Astrocyte (in vitro differentiated cells and primary cell): Measurements from ENCODE around the gene HSPBP1.

ENCODE experiments used
- EZH2 ChIP-seq: IDR thresholded peaks from 2 replicates; pipeline ENCODE4 v1.6.1; 2012; ENCODE audit warnings: mild to moderate bottlenecking, low read length, inconsistent platforms; ENCODE audit not compliant: insufficient read depth
- TF ChIP-seq, protein P1 (sequence below): IDR thresholded peaks from 2 replicates; pipeline ENCODE4 v1.5.1; 2011; ENCODE audit warnings: low read depth, mild to moderate bottlenecking, inconsistent platforms, low read length, moderate library complexity; ENCODE audit not compliant: insufficient read depth

DNA sequence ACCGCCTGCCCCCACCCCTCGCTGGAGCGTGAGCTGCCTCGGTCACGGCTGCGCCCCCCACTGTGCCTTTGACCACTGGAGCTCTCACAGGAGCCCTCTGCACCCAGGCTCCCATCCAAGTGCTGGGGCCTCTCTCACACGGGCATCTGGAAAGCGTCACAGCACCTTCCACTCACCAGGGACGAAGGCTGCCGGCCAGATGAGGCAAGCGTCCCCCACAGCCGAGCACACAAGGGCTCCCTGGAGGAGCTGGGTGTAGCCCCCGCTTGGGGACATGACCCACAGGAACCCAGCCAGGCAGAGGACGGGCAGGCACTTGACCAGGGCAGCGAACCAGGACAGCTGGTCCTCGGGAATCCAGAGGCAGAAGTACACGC, 51.9 kb downstream of the HSPBP1 start:
- TF ChIP-seq, protein P1, sequence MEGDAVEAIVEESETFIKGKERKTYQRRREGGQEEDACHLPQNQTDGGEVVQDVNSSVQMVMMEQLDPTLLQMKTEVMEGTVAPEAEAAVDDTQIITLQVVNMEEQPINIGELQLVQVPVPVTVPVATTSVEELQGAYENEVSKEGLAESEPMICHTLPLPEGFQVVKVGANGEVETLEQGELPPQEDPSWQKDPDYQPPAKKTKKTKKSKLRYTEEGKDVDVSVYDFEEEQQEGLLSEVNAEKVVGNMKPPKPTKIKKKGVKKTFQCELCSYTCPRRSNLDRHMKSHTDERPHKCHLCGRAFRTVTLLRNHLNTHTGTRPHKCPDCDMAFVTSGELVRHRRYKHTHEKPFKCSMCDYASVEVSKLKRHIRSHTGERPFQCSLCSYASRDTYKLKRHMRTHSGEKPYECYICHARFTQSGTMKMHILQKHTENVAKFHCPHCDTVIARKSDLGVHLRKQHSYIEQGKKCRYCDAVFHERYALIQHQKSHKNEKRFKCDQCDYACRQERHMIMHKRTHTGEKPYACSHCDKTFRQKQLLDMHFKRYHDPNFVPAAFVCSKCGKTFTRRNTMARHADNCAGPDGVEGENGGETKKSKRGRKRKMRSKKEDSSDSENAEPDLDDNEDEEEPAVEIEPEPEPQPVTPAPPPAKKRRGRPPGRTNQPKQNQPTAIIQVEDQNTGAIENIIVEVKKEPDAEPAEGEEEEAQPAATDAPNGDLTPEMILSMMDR = no peak
- no peak for TF ChIP-seq EZH2
